ENCODE results near the gene SPRY4. TPM values are rescaled to one million over a fixed set of nuclear protein-coding genes. Genes with fewer than 3 reads are reported as not detected.
A peak's percentile ranks its signal among the peaks of the same experiment; 100 is the strongest.

The SPRY4 gene
- total and polyA plus RNA-seq, 2 of the 13 experiments (the other 11 are each of a cell fraction or from before 2014, with no cell fraction given): 8.9 to 17.8 TPM

- no peak for TF ChIP-seq EEA1 (CRISPR knock-in tag; IDR thresholded peaks at IDR 0.05; ENCODE audit: borderline replicate concordance)
- TF ChIP-seq, protein P1, sequence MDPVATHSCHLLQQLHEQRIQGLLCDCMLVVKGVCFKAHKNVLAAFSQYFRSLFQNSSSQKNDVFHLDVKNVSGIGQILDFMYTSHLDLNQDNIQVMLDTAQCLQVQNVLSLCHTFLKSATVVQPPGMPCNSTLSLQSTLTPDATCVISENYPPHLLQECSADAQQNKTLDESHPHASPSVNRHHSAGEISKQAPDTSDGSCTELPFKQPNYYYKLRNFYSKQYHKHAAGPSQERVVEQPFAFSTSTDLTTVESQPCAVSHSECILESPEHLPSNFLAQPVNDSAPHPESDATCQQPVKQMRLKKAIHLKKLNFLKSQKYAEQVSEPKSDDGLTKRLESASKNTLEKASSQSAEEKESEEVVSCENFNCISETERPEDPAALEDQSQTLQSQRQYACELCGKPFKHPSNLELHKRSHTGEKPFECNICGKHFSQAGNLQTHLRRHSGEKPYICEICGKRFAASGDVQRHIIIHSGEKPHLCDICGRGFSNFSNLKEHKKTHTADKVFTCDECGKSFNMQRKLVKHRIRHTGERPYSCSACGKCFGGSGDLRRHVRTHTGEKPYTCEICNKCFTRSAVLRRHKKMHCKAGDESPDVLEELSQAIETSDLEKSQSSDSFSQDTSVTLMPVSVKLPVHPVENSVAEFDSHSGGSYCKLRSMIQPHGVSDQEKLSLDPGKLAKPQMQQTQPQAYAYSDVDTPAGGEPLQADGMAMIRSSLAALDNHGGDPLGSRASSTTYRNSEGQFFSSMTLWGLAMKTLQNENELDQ (CRISPR knock-in tag; IDR thresholded peaks at IDR 0.05; ENCODE audit: borderline replicate concordance): no peak
- TF ChIP-seq JUNB (CRISPR knock-in tag; IDR thresholded peaks at IDR 0.05; ENCODE audit: borderline replicate concordance): no peak
- 0 out of 2 replicates have a peak, but pooled peaks have one; percentile 46 for TF ChIP-seq ZNF446 (CRISPR knock-in tag; IDR thresholded peaks at IDR 0.05)
- no peak for TF ChIP-seq KMT2A (CRISPR knock-in tag; IDR thresholded peaks at IDR 0.05)
- no peak for TF ChIP-seq TCF7 (IDR thresholded peaks at IDR 0.05; ENCODE audit: low read depth)
- TF ChIP-seq, protein P2, sequence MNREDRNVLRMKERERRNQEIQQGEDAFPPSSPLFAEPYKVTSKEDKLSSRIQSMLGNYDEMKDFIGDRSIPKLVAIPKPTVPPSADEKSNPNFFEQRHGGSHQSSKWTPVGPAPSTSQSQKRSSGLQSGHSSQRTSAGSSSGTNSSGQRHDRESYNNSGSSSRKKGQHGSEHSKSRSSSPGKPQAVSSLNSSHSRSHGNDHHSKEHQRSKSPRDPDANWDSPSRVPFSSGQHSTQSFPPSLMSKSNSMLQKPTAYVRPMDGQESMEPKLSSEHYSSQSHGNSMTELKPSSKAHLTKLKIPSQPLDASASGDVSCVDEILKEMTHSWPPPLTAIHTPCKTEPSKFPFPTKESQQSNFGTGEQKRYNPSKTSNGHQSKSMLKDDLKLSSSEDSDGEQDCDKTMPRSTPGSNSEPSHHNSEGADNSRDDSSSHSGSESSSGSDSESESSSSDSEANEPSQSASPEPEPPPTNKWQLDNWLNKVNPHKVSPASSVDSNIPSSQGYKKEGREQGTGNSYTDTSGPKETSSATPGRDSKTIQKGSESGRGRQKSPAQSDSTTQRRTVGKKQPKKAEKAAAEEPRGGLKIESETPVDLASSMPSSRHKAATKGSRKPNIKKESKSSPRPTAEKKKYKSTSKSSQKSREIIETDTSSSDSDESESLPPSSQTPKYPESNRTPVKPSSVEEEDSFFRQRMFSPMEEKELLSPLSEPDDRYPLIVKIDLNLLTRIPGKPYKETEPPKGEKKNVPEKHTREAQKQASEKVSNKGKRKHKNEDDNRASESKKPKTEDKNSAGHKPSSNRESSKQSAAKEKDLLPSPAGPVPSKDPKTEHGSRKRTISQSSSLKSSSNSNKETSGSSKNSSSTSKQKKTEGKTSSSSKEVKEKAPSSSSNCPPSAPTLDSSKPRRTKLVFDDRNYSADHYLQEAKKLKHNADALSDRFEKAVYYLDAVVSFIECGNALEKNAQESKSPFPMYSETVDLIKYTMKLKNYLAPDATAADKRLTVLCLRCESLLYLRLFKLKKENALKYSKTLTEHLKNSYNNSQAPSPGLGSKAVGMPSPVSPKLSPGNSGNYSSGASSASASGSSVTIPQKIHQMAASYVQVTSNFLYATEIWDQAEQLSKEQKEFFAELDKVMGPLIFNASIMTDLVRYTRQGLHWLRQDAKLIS (CRISPR knock-in tag; IDR thresholded peaks at IDR 0.05): peak; percentile 57; the same call in 1 of the 2 replicates
- TF ChIP-seq, protein P3, sequence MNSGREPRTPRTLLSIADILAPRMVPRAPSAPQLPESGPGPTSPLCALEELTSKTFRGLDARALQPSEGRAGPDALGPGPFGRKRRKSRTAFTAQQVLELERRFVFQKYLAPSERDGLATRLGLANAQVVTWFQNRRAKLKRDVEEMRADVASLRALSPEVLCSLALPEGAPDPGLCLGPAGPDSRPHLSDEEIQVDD (CRISPR knock-in tag; IDR thresholded peaks at IDR 0.05; ENCODE audit: borderline replicate concordance): no peak
- TF ChIP-seq ZNF232 (CRISPR knock-in tag; IDR thresholded peaks at IDR 0.05; ENCODE audit: borderline replicate concordance): 0 out of 2 replicates have a peak, but pooled peaks have one; percentile 47
- no peak for TF ChIP-seq ZSCAN9 (CRISPR knock-in tag; IDR thresholded peaks at IDR 0.05; ENCODE audit: borderline replicate concordance)
- TF ChIP-seq KLF6 (CRISPR knock-in tag; IDR thresholded peaks at IDR 0.05): no peak
- no peak for TF ChIP-seq ZNF775 (CRISPR knock-in tag; IDR thresholded peaks at IDR 0.05; ENCODE audit: borderline replicate concordance)
- no peak for TF ChIP-seq FOXA3 (CRISPR knock-in tag; IDR thresholded peaks at IDR 0.05)
- TF ChIP-seq MXI1 (IDR thresholded peaks at IDR 0.05; ENCODE audit: borderline replicate concordance, low read depth, low read length): no peak
- TF ChIP-seq ZNF142 (CRISPR knock-in tag; IDR thresholded peaks at IDR 0.05): 0 out of 2 replicates have a peak, but pooled peaks have one; percentile 2
- no peak for TF ChIP-seq ZNF124 (CRISPR knock-in tag; IDR thresholded peaks at IDR 0.05)
- no peak for TF ChIP-seq ZNF605 (CRISPR knock-in tag; IDR thresholded peaks at IDR 0.05)
- TF ChIP-seq ZNF274 (CRISPR knock-in tag; IDR thresholded peaks at IDR 0.05): no peak
Observed at GRCh38 chr5:142357469-142358090, 32.8 kb upstream of the SPRY4 start (continued).

All from HepG2 (cell line).